HepG2 (cell line): ENCODE data around the gene GCG. TPM values are rescaled to one million over a fixed set of nuclear protein-coding genes. Genes with fewer than 3 reads are reported as not detected.

Experiments used
- ARID5B ChIP-seq: IDR thresholded peaks from 2 replicates; pipeline ENCODE4 v1.4.0; 2020; ENCODE audit warnings: mild to moderate bottlenecking, missing genetic modification reagents
- FOSL2 ChIP-seq: sonication (generic); formaldehyde crosslinking; IDR thresholded peaks from 2 replicates; pipeline ENCODE4 v1.4.0; 2020; ENCODE audit warnings: missing genetic modification reagents
- GATAD1 ChIP-seq: IDR thresholded peaks from 2 replicates; pipeline ENCODE4 v1.6.1; 2016; ENCODE audit warnings: missing genetic modification reagents, missing compliant biosample characterization
- HOXD1 ChIP-seq: sonication (generic); formaldehyde crosslinking; IDR thresholded peaks from 2 replicates; pipeline ENCODE4 v1.5.0; 2020; ENCODE audit warnings: missing genetic modification reagents
- JUN ChIP-seq: sonication (generic); formaldehyde crosslinking; IDR thresholded peaks from 2 replicates; pipeline ENCODE4 v1.4.0; 2020; ENCODE audit warnings: mild to moderate bottlenecking, missing genetic modification reagents
- JUND ChIP-seq: sonication (generic); formaldehyde crosslinking; IDR thresholded peaks from 2 replicates; pipeline ENCODE4 v1.8.0; 2022; ENCODE audit warnings: mild to moderate bottlenecking, missing genetic modification reagents
- KLF16 ChIP-seq, 2 experiments: sonication (generic) in 1 of 2; formaldehyde crosslinking in 1 of 2; IDR thresholded peaks; 2 replicates each; pipeline versions ENCODE4 v1.6.1 to v1.8.0; 2016 to 2023; ENCODE audit warnings: missing genetic modification reagents in 2 of 2, missing compliant biosample characterization in 1 of 2
- NFAT5 ChIP-seq: sonication (generic); formaldehyde crosslinking; IDR thresholded peaks from 2 replicates; pipeline ENCODE4 v1.4.0; 2020; ENCODE audit warnings: missing genetic modification reagents
- NFE2L2 ChIP-seq: fragments of 150-350 bp; IDR thresholded peaks from 2 replicates; pipeline ENCODE4 v1.6.1; 2014; ENCODE audit warnings: low read length
- SIX1 ChIP-seq: sonication (generic); formaldehyde crosslinking; IDR thresholded peaks from 2 replicates; pipeline ENCODE4 v1.4.0; 2020; ENCODE audit warnings: missing genetic modification reagents, borderline replicate concordance
- SP1 ChIP-seq, 2 experiments: fragments of 450-650 bp in 1 of 2; sonication (generic) in 1 of 2; formaldehyde crosslinking in 1 of 2; IDR thresholded peaks; 2 replicates each; pipeline versions ENCODE4 v1.4.0 to v1.6.1; 2016 to 2020; ENCODE audit warnings: missing genetic modification reagents in 1 of 2
- USF2 ChIP-seq, 2 experiments: sonication (generic) in 1 of 2; formaldehyde crosslinking in 1 of 2; IDR thresholded peaks; 2 replicates each; pipeline versions ENCODE4 v1.5.1 to v1.6.1; 2011 to 2020; ENCODE audit warnings: borderline replicate concordance in 1 of 2, low read depth in 1 of 2, low read length in 1 of 2, mild to moderate bottlenecking in 1 of 2, missing genetic modification reagents in 1 of 2, moderate library complexity in 1 of 2
- ZFP36 ChIP-seq: fragments of 150-350 bp; IDR thresholded peaks from 2 replicates; pipeline ENCODE4 v1.6.1; 2018; ENCODE audit warnings: borderline replicate concordance, low read length, low read depth; ENCODE audit not compliant: partially characterized antibody
- ZNF180 ChIP-seq: sonication (generic); formaldehyde crosslinking; IDR thresholded peaks from 2 replicates; pipeline ENCODE4 v1.4.0; 2020; ENCODE audit warnings: low read depth, missing genetic modification reagents, borderline replicate concordance
- ZNF569 ChIP-seq: sonication (generic); formaldehyde crosslinking; IDR thresholded peaks from 2 replicates; pipeline ENCODE4 v1.5.0; 2020; ENCODE audit warnings: mild to moderate bottlenecking, missing genetic modification reagents, moderate library complexity, borderline replicate concordance
- ZNF572 ChIP-seq: sonication (generic); formaldehyde crosslinking; IDR thresholded peaks from 2 replicates; pipeline ENCODE4 v1.5.1; 2020; ENCODE audit warnings: mild to moderate bottlenecking, missing genetic modification reagents
- ZNF644 ChIP-seq: IDR thresholded peaks from 2 replicates; pipeline ENCODE4 v1.6.1; 2016; ENCODE audit warnings: low read depth
- ZSCAN22 ChIP-seq: sonication (generic); formaldehyde crosslinking; IDR thresholded peaks from 2 replicates; pipeline ENCODE4 v1.4.0; 2020; ENCODE audit warnings: mild to moderate bottlenecking, missing genetic modification reagents
- ZZZ3 ChIP-seq: sonication (generic); formaldehyde crosslinking; IDR thresholded peaks from 2 replicates; pipeline ENCODE4 v1.4.0; 2020; ENCODE audit warnings: missing genetic modification reagents, mild to moderate bottlenecking, borderline replicate concordance
- polyA plus RNA-seq, 8 experiments: library from polyadenylated mRNA; depleted of rRNA in 3 of 8; stranded (reverse) in 7 of 8; unstranded in 1 of 8; fragments of >200 nt; fragmentation: Illumina TruSeq in 4 of 8; extraction: Trizol in 4 of 8; gene quantifications; 2 replicates each; pipeline versions ENCODE4 v1.2.1 to v1.2.3, GENCODE V29; 2011 to 2016; ENCODE audit warnings: low read depth in 4 of 8, missing spikeins in 1 of 8, mixed read lengths in 1 of 8; ENCODE audit not compliant: insufficient read depth in 1 of 8
- total RNA-seq, 5 experiments: library from RNA; depleted of rRNA; stranded (reverse); fragments of >200 nt; fragmentation: Illumina TruSeq; extraction: Trizol; gene quantifications; 2 replicates each; pipeline ENCODE4 v1.2.3, GENCODE V29; 2016; ENCODE audit warnings: low read depth in 1 of 5

Gene GCG
- total and polyA plus RNA-seq, 2 of the 13 experiments (the other 11 are each of a cell fraction or from before 2014, with no cell fraction given) = not detected

GRCh38 chr2:162116352-162116751, 35.7 kb downstream of the GCG start (continued):
- TF ChIP-seq NFAT5 (CRISPR knock-in tag) = no peak
- TF ChIP-seq SP1 (IDR thresholded peaks at IDR 0.05) = no peak
- no peak for TF ChIP-seq SP1 (CRISPR knock-in tag; IDR thresholded peaks at IDR 0.05)
- TF ChIP-seq KLF16 (CRISPR knock-in tag; IDR thresholded peaks at IDR 0.05) = peak in 1 of 2 experiments; percentile 34; a peak in 1 of 4 replicates
- TF ChIP-seq FOSL2 (CRISPR knock-in tag) = 0 out of 2 replicates have a peak, but pooled peaks have one; percentile 13
- TF ChIP-seq ZNF644 (CRISPR knock-in tag) = peak; percentile 99
- TF ChIP-seq ZZZ3 (CRISPR knock-in tag) = no peak
- TF ChIP-seq SIX1 (CRISPR knock-in tag) = no peak
- no peak for TF ChIP-seq JUN
- TF ChIP-seq JUND = no peak
- peak; percentile 78 for TF ChIP-seq ARID5B (CRISPR knock-in tag)
- no peak for TF ChIP-seq NFE2L2
- no peak for TF ChIP-seq ZNF572 (CRISPR knock-in tag)
- 0 out of 2 replicates have a peak, but pooled peaks have one; percentile 13 for TF ChIP-seq GATAD1 (CRISPR knock-in tag)
- no peak for TF ChIP-seq HOXD1 (CRISPR knock-in tag)
- TF ChIP-seq ZFP36 = no peak
- no peak for TF ChIP-seq ZSCAN22 (CRISPR knock-in tag)
- TF ChIP-seq ZNF180 (CRISPR knock-in tag) = no peak
- TF ChIP-seq ZNF569 (CRISPR knock-in tag) = no peak
- TF ChIP-seq USF2 (IDR thresholded peaks at IDR 0.05; ENCODE audit: low read depth, low read length) = no peak
- no peak for TF ChIP-seq USF2 (CRISPR knock-in tag; IDR thresholded peaks at IDR 0.05; ENCODE audit: borderline replicate concordance)
